NB4 (cell line): ENCODE data around the gene SNAP47.
A peak's percentile ranks its signal among the peaks of the same experiment; 100 is the strongest.

ENCODE experiments used
- DNase-seq: peaks from one replicate; pipeline ENCODE4 v3.0.0; 2010; ENCODE audit warnings: low read depth
- H3K4me3 ChIP-seq: one replicate; pipeline ENCODE4 v1.5.1; 2011; ENCODE audit warnings: mild to moderate bottlenecking, low read depth, low read length, moderate library complexity
- MYC ChIP-seq: IDR thresholded peaks from 2 replicates; pipeline ENCODE4 v1.6.1; 2011; ENCODE audit warnings: low read depth, low read length
- POLR2A ChIP-seq: IDR thresholded peaks from 2 replicates; pipeline ENCODE4 v1.6.1; 2011; ENCODE audit warnings: mild to moderate bottlenecking; ENCODE audit not compliant: insufficient read length; ENCODE audit errors: extremely low read depth
- TF ChIP-seq, protein P1 (sequence below): IDR thresholded peaks from one replicate; pipeline ENCODE4 v1.5.1; 2012; ENCODE audit warnings: low read depth, low read length
- TF ChIP-seq, protein P2 (sequence below): IDR thresholded peaks from 2 replicates; pipeline ENCODE4 v1.6.1; 2011; ENCODE audit warnings: low read depth, low read length

The SNAP47 gene

DNA sequence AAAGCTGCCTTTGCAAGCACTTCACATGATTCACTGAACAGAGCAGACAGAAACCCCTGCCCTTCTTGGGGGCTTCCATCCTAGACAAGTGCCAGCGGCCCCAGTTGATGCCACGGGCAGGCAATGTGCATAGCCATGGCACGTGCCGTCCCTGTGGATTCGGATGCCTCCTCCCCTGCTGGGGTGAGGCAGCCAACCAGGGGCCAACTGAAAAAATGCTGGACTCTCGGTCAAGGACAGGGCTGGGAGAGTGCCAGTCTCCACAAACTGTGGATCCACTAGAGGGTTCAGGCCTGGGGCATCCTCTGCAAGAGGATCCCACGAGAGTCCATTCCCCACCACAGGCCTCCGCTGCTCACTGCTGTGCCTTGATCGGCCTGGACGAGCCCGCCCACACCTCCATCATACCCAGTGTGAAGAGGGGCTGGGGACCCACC is 4.0 kb upstream of the SNAP47 start:
- no peak for DNase-seq
- TF ChIP-seq MYC (no peak), POLR2A (no peak)
- TF ChIP-seq, protein P1, sequence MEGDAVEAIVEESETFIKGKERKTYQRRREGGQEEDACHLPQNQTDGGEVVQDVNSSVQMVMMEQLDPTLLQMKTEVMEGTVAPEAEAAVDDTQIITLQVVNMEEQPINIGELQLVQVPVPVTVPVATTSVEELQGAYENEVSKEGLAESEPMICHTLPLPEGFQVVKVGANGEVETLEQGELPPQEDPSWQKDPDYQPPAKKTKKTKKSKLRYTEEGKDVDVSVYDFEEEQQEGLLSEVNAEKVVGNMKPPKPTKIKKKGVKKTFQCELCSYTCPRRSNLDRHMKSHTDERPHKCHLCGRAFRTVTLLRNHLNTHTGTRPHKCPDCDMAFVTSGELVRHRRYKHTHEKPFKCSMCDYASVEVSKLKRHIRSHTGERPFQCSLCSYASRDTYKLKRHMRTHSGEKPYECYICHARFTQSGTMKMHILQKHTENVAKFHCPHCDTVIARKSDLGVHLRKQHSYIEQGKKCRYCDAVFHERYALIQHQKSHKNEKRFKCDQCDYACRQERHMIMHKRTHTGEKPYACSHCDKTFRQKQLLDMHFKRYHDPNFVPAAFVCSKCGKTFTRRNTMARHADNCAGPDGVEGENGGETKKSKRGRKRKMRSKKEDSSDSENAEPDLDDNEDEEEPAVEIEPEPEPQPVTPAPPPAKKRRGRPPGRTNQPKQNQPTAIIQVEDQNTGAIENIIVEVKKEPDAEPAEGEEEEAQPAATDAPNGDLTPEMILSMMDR: no peak
- TF ChIP-seq, protein P2, sequence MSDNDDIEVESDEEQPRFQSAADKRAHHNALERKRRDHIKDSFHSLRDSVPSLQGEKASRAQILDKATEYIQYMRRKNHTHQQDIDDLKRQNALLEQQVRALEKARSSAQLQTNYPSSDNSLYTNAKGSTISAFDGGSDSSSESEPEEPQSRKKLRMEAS: no peak
- H3K4me3 ChIP-seq: no peak overlapping the region

DNA sequence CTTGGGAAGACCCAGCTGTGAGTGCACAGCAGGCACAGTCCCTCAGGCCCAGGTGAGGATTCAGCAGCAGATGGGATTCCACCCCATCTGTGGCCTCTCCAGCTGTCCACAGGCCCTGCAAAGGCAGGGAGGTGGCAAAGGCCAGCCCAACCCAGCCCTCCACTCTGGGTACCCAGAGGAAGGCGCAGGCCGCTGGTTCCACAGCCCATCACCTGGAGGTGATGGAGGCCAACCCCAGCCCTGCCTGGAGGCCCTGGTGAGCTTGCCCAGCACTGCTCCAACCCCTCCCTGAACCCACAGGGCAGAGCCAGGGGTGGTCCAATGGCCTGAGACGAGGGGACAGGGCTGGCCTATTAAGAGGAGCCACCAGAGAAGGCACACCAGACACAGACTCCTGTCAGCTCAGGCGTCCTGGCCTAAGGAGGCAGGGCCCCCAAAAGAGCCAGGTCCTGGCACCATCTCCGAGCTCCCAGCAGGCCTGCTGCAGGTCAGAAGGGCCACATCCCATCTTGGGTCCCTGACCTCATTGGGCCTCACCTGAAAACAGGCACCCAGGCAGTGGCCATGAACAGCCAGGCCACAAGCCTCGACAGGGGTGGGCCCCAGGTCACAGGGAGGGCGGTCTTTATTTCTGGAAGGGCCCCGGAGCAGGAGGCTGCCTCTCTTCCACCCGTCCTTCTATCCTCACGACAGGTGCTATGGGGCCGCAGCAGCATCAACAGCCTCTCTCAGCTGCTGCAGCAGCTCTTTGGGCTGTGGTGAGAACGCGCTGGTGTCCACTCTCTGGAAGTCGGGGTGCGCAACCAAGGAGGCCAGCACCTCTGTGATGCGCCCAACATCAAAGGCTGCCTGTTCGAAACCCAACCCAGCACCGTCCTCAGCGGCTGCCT is 3.3 kb upstream of the SNAP47 start:
- no peak overlapping the region for H3K4me3 ChIP-seq
- no peak for DNase-seq
- no peak for TF ChIP-seq MYC
- TF ChIP-seq, protein P2: no peak
- TF ChIP-seq, protein P1: no peak

DNA sequence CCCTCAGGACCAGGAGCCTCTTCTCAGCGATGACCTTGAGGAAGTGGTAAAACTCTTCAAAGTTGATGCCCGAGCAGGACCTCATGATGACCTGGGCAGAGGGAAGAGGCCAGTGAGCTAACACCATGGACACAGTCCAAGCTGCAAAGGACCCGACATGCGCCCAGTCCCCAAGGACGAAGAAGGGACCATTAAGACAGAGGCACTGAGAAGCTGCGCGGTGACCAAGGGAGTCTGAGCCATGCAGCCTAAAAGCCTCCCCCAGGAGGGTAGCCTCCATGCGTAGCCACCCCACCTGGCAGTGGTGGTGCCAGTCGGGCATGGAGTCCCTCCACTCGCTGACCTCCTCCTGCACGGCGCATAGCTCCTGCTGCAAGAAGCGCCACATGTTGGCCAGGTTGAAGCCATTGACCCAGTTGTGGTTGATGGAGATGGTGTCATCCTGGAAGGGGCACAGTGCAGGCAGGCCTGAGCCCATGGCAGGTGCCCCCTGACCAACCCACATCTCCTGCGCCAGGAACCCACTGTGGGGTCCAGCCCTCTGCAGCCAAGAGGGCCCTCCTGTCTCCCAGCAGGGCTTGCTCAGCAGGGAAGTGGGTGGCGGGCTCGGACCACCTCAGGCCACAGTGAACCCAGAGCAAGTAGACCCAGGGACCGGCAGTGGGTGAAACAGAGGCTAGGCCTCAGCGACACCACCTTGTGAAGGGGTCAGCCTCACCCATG is 2.5 kb upstream of the SNAP47 start:
- H3K4me3 ChIP-seq: no peak overlapping the region
- DNase-seq: no peak
- TF ChIP-seq, protein P1: no peak
- TF ChIP-seq POLR2A (no peak), MYC (no peak)
- TF ChIP-seq, protein P2: no peak

DNA sequence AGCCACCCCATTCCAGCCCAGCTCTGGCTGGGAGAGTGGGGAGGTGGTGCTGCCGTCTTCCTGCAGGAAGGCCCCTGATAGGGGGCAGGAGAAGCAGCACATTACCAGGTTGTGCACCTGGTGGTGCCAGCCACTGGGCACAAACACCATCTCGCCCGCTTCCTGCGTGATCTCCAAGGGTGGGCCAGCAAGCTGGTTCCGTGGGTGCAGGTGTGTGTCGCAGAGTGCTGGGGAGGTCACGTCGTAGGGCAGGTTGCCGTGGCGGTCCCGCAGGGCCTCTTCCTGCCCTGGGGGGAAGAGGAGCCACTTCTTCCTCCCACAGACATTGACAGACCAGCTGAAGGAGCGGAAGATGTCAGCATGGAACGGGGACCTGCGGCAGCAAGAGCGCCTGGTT is 1.9 kb upstream of the SNAP47 start:
- DNase-seq: no peak
- H3K4me3 ChIP-seq: no peak overlapping the region
- TF ChIP-seq MYC (no peak), POLR2A (no peak)
- TF ChIP-seq, protein P2: no peak
- TF ChIP-seq, protein P1: no peak

DNA sequence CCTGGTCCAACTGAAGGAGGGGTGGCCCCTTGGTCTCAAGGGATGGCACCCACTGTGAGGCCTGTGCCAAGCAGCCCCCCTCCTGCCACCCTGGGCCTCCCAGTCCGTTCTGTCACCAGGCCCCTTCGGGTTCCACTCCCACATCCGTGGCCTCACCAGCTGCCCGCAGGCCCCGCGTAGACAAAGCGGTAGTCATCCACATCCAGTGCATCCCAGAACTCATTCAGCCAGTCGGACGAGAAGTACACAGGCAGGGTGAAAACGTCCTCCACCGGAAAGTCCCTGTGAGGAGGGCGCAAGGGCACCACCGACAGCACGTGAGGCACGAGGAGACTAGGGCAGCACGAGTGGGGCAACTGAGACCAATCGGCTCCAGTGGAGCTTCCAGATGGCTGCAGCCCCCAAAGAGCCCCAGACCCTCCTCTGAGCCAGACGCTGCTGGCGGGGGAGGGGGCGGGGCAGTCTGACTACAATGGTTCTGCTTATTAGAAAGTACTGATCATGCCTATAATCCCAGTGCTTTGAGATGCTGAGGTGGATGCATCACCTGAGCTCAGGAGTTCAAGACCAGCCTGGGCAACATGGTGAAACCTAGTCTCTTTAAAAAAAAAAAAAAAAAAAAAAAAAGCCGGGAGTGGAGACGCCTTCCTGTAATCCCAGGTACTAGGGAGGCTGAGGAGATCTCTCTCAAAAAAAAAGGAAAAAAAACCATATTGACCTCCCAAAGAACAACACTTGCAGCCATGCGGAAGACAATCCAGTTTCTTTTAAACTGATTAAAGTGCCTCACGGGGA is 1.3 kb upstream of the SNAP47 start:
- no peak for TF ChIP-seq POLR2A
- TF ChIP-seq, protein P2: no peak
- TF ChIP-seq MYC: no peak
- TF ChIP-seq, protein P1: no peak
- peak overlapping the region; percentile 82 for H3K4me3 ChIP-seq
- no peak for DNase-seq
